Left ventricle myocardium inferior (tissue), 1 donor: ENCODE measurements around the gene PNLDC1. TPM values are rescaled to one million over a fixed set of nuclear protein-coding genes. Genes with fewer than 3 reads are reported as not detected.

Experiments
- DNase-seq: peaks from one replicate; pipeline ENCODE4 v3.0.0-alpha.2; 2020
- H3K27ac ChIP-seq: fragments of 200-600 bp; replicated peaks from 2 replicates; pipeline ENCODE4 v1.8.0; 2021
- H3K27me3 ChIP-seq: fragments of 200-600 bp; 2 replicates; pipeline ENCODE4 v1.8.0; 2021; ENCODE audit warnings: low read depth
- H3K36me3 ChIP-seq: fragments of 200-600 bp; 2 replicates; pipeline ENCODE4 v1.8.0; 2021
- H3K4me1 ChIP-seq: fragments of 200-600 bp; 2 replicates; pipeline ENCODE4 v1.8.0; 2021
- H3K4me3 ChIP-seq: fragments of 200-600 bp; 2 replicates; pipeline ENCODE4 v1.8.0; 2021; ENCODE audit warnings: mild to moderate bottlenecking, moderate library complexity
- H3K9me3 ChIP-seq: fragments of 200-600 bp; replicated peaks from 2 replicates; pipeline ENCODE4 v1.8.0; 2021
- intact Hi-C: fragments of 100-400 bp; cut with micrococcal nuclease; formaldehyde crosslinking; loops from one replicate; pipeline ENCODE4 v1.11.0; 2022
- total RNA-seq: library from RNA; stranded (reverse); fragmentation: NEBNext Ultra II Directional; extraction: Animal tissue kit (Norgen Biotek cat#: 25700); gene quantifications from one replicate; pipeline ENCODE4 v1.2.1, GENCODE V29; 2021
- TF ChIP-seq, protein P1 (sequence below): fragments of 200-600 bp; IDR thresholded peaks from 2 replicates; pipeline ENCODE4 v1.8.0; 2021; ENCODE audit warnings: antibody characterized with exemption, mild to moderate bottlenecking, borderline replicate concordance
- donor health status: DM: no; HTN: yes; CAD: no; lungs with severe emphysema.

PNLDC1 gene
- total RNA-seq, 1 donor from 2014 or later, result 0.33 TPM

- no peak for DNase-seq
- intact Hi-C loops, result no loop called here
- no peaks in the 10 kb centered on the region for H3K36me3 ChIP-seq
- H3K4me3 ChIP-seq, result no peak overlapping the region
- no peaks in the 10 kb centered on the region for H3K9me3 ChIP-seq
- peaks cover 14% of the 10 kb centered on the region for H3K27me3 ChIP-seq
- no peak overlapping the region for H3K27ac ChIP-seq
- TF ChIP-seq, protein P1, sequence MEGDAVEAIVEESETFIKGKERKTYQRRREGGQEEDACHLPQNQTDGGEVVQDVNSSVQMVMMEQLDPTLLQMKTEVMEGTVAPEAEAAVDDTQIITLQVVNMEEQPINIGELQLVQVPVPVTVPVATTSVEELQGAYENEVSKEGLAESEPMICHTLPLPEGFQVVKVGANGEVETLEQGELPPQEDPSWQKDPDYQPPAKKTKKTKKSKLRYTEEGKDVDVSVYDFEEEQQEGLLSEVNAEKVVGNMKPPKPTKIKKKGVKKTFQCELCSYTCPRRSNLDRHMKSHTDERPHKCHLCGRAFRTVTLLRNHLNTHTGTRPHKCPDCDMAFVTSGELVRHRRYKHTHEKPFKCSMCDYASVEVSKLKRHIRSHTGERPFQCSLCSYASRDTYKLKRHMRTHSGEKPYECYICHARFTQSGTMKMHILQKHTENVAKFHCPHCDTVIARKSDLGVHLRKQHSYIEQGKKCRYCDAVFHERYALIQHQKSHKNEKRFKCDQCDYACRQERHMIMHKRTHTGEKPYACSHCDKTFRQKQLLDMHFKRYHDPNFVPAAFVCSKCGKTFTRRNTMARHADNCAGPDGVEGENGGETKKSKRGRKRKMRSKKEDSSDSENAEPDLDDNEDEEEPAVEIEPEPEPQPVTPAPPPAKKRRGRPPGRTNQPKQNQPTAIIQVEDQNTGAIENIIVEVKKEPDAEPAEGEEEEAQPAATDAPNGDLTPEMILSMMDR, result no peak
- H3K4me1 ChIP-seq, result no peaks in the 10 kb centered on the region
Observed at GRCh38 chr6:159826004-159826403, 25.9 kb downstream of the PNLDC1 start.

GRCh38 chr6:159826968-159827647 lies 27.0 kb downstream of the PNLDC1 start:
- TF ChIP-seq, protein P1, result no peak
- peaks cover 14% of the 10 kb centered on the region for H3K27me3 ChIP-seq
- H3K4me1 ChIP-seq, result peaks cover 6% of the 10 kb centered on the region
- intact Hi-C loops, result no loop called here
- no peak overlapping the region for H3K27ac ChIP-seq
- DNase-seq, result no peak
- H3K36me3 ChIP-seq, result no peaks in the 10 kb centered on the region
- H3K4me3 ChIP-seq, result no peak overlapping the region
- no peaks in the 10 kb centered on the region for H3K9me3 ChIP-seq

- TF ChIP-seq, protein P1, result no peak
- no peak overlapping the region for H3K27ac ChIP-seq
- no peaks in the 10 kb centered on the region for H3K9me3 ChIP-seq
- H3K27me3 ChIP-seq, result peaks cover 14% of the 10 kb centered on the region
- H3K4me1 ChIP-seq, result peaks cover 6% of the 10 kb centered on the region
- no peaks in the 10 kb centered on the region for H3K36me3 ChIP-seq
- H3K4me3 ChIP-seq, result no peak overlapping the region
- no peak for DNase-seq
- intact Hi-C loops, result no loop called here
Observed at GRCh38 chr6:159828074-159828473, 28.0 kb downstream of the PNLDC1 start.

- no peak overlapping the region for H3K4me3 ChIP-seq
- intact Hi-C loops, result no loop called here
Observed at GRCh38 chr6:159829526-159829925, 29.4 kb downstream of the PNLDC1 start.

GRCh38 chr6:159830501-159831372 lies 30.7 kb downstream of the PNLDC1 start:
- Histone ChIP-seq H3K27me3 (peaks cover 14% of the 10 kb centered on the region), H3K27ac (no peak overlapping the region), H3K4me3 (no peak overlapping the region), H3K36me3 (no peaks in the 10 kb centered on the region), H3K4me1 (peaks cover 17% of the 10 kb centered on the region), H3K9me3 (no peaks in the 10 kb centered on the region)
- TF ChIP-seq, protein P1, result no peak
- DNase-seq, result no peak
- intact Hi-C loops, result no loop called here

More at GRCh38 chr6:159829526-159829925, 29.4 kb downstream of the PNLDC1 start:
- no peaks in the 10 kb centered on the region for H3K36me3 ChIP-seq
- no peak for DNase-seq
- H3K27ac ChIP-seq, result no peak overlapping the region
- peaks cover 14% of the 10 kb centered on the region for H3K27me3 ChIP-seq
- TF ChIP-seq, protein P1, result no peak
- no peaks in the 10 kb centered on the region for H3K9me3 ChIP-seq
- H3K4me1 ChIP-seq, result peaks cover 10% of the 10 kb centered on the region
